Measurements from ENCODE around the gene MASP1.

DNA sequence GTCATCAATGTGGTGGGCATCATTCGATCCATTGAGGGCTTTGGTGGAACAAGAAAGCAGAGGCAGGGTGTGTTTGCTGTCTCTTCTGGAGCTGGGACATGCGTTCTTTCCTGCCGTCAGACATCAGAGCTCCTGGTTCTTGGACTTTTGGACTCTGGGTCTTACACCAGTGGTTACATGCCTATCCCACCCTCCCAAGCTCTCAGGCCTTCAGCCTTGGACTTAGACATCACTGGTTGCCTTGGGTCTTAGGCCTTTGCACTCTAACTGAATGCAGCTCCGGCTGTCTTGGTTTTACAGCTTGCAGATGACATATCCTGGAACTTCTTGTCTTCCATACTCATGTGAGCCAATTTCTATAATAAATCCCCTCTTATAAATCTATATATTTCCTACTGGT, 8.1 kb upstream of the MASP1 start:
- TF ChIP-seq POLR2A (IDR thresholded peaks at IDR 0.05; ENCODE audit: low read length): no peak
- TF ChIP-seq CTCF (IDR thresholded peaks at IDR 0.05): no peak
- no peak for TF ChIP-seq EP300 (IDR thresholded peaks at IDR 0.05)
- no peak for TF ChIP-seq CHD2 (IDR thresholded peaks at IDR 0.05; ENCODE audit: low read length, partially characterized antibody)
- no peak for TF ChIP-seq HOXA7 (CRISPR knock-in tag; IDR thresholded peaks at IDR 0.05)
- TF ChIP-seq RFX5 (IDR thresholded peaks at IDR 0.05): no peak
- no peak for TF ChIP-seq EHMT2 (IDR thresholded peaks at IDR 0.05; ENCODE audit: low read depth)
- TF ChIP-seq ZC3H11A (IDR thresholded peaks at IDR 0.05): no peak
